IMR-90 (cell line): ENCODE data around the gene RHBDL1. TPM values are rescaled to one million over a fixed set of nuclear protein-coding genes. Genes with fewer than 3 reads are reported as not detected.

Source experiments
- ATAC-seq: fragments of 200-7000 bp; cut with Tn5 transposase; 2 replicates; pipeline ENCODE4 v1.9.1; 2020; ENCODE audit warnings: low read depth, mild to moderate bottlenecking, moderate library complexity
- BruUV-seq: library from RNA; stranded (reverse); fragments of 400-500 nt; replicated peaks from 2 replicates; lab custom pipeline; 2021; lab: Mats Ljungman, UMichigan
- CTCF ChIA-PET: fragments of 300-600 bp; formaldehyde crosslinking; extraction: SDS; loops from one replicate; lab custom pipeline; 2021; ENCODE audit warnings: antibody characterized with exemption; lab: Yijun Ruan, JAX
- POLR2A ChIA-PET: fragments of 300-600 bp; sonication (Branson Sonifier 250); formaldehyde crosslinking; loops from one replicate; lab custom pipeline; 2022; ENCODE audit warnings: antibody characterized with exemption; ENCODE audit not compliant: unreplicated experiment; lab: Charles Lee
- DNase-seq: peaks from one replicate; pipeline ENCODE4 v3.0.0; 2013
- H2AFZ ChIP-seq: replicated peaks from 2 replicates; pipeline ENCODE3; 2013; ENCODE audit warnings: low read length, mild to moderate bottlenecking; ENCODE audit not compliant: poor library complexity
- H2AK5ac ChIP-seq: 2 replicates; pipeline ENCODE4 v1.6.1; 2013; ENCODE audit warnings: low read depth, low read length, inconsistent platforms
- H2AK9ac ChIP-seq: replicated peaks from 2 replicates; pipeline ENCODE3; 2013; ENCODE audit warnings: mild to moderate bottlenecking, low read depth, low read length, moderate library complexity; ENCODE audit not compliant: poor library complexity
- H2BK120ac ChIP-seq: 2 replicates; pipeline ENCODE4 v1.6.1; 2013; ENCODE audit warnings: low read depth, low read length, inconsistent platforms
- H2BK15ac ChIP-seq: 3 replicates; pipeline ENCODE4 v1.6.1; 2013; ENCODE audit warnings: low read depth, low read length, inconsistent platforms
- H2BK20ac ChIP-seq: 2 replicates; pipeline ENCODE4 v1.6.1; 2013; ENCODE audit warnings: low read depth, mild to moderate bottlenecking, inconsistent platforms, low read length, moderate library complexity
- H2BK5ac ChIP-seq: 2 replicates; pipeline ENCODE4 v1.6.1; 2013; ENCODE audit warnings: mild to moderate bottlenecking, low read depth, low read length, inconsistent platforms; ENCODE audit not compliant: poor library complexity, severe bottlenecking
- H3K14ac ChIP-seq: replicated peaks from 2 replicates; pipeline ENCODE4 v1.6.1; 2013; ENCODE audit warnings: low read depth, low read length, inconsistent platforms
- H3K18ac ChIP-seq: 2 replicates; pipeline ENCODE4 v1.6.1; 2013; ENCODE audit warnings: low read depth, low read length, control low read depth
- H3K23ac ChIP-seq: 2 replicates; pipeline ENCODE4 v1.6.1; 2013; ENCODE audit warnings: low read depth, low read length, inconsistent platforms
- H3K27ac ChIP-seq: 2 replicates; pipeline ENCODE4 v1.5.1; 2013; ENCODE audit warnings: mild to moderate bottlenecking, control low read depth, low read length; ENCODE audit not compliant: insufficient read depth
- H3K27me3 ChIP-seq: 2 replicates; pipeline ENCODE4 v1.6.1; 2013; ENCODE audit warnings: low read length; ENCODE audit not compliant: control insufficient read depth, insufficient read depth
- H3K36me3 ChIP-seq: 2 replicates; pipeline ENCODE4 v1.6.1; 2013; ENCODE audit warnings: low read length, mixed read lengths; ENCODE audit not compliant: control insufficient read depth, insufficient read depth
- H3K4ac ChIP-seq: 2 replicates; pipeline ENCODE4 v1.6.1; 2013; ENCODE audit warnings: low read depth, low read length, inconsistent platforms
- H3K4me1 ChIP-seq: 2 replicates; pipeline ENCODE4 v1.6.1; 2013; ENCODE audit warnings: low read length, mixed read lengths; ENCODE audit not compliant: control insufficient read depth, insufficient read depth
- H3K4me2 ChIP-seq: 2 replicates; pipeline ENCODE4 v1.6.1; 2013; ENCODE audit warnings: low read depth, mild to moderate bottlenecking, control low read depth, low read length, moderate library complexity
- H3K4me3 ChIP-seq: 2 replicates; pipeline ENCODE4 v1.5.1; 2013; ENCODE audit warnings: low read depth, mild to moderate bottlenecking, control low read depth, low read length, moderate library complexity; ENCODE audit not compliant: insufficient read depth
- H3K56ac ChIP-seq: 2 replicates; pipeline ENCODE4 v1.6.1; 2013; ENCODE audit warnings: low read length, inconsistent platforms; ENCODE audit not compliant: insufficient read depth; ENCODE audit errors: extremely low read depth
- H3K79me1 ChIP-seq, 2 experiments: 2 replicates each; pipeline ENCODE4 v1.6.1; 2013; ENCODE audit warnings: low read length in 2 of 2, inconsistent platforms in 1 of 2, low read depth in 1 of 2
- H3K9ac ChIP-seq: 2 replicates; pipeline ENCODE4 v1.6.1; 2013; ENCODE audit warnings: low read depth, low read length, control low read depth
- H3K9me1 ChIP-seq: 2 replicates; pipeline ENCODE4 v1.6.1; 2013; ENCODE audit warnings: low read length, inconsistent platforms; ENCODE audit not compliant: insufficient read depth
- H3K9me3 ChIP-seq: 2 replicates; pipeline ENCODE4 v1.6.1; 2013; ENCODE audit warnings: low read length; ENCODE audit not compliant: control insufficient read depth, insufficient read depth
- H4K20me1 ChIP-seq: 2 replicates; pipeline ENCODE4 v1.6.1; 2013; ENCODE audit warnings: low read length, inconsistent platforms; ENCODE audit not compliant: insufficient read depth
- H4K5ac ChIP-seq: 2 replicates; pipeline ENCODE4 v1.6.1; 2013; ENCODE audit warnings: mild to moderate bottlenecking, low read depth, low read length, control low read depth
- H4K8ac ChIP-seq, 2 experiments: 2 replicates each; pipeline ENCODE4 v1.6.1; 2013; ENCODE audit warnings: low read depth in 2 of 2, low read length in 2 of 2, control low read depth in 1 of 2, inconsistent platforms in 1 of 2
- H4K91ac ChIP-seq: 2 replicates; pipeline ENCODE4 v1.6.1; 2013; ENCODE audit warnings: low read depth, low read length, inconsistent platforms; ENCODE audit not compliant: insufficient read depth
- BHLHE40 ChIP-seq: fragments of 150-350 bp; IDR thresholded peaks from 2 replicates; pipeline ENCODE4 v1.6.1; 2016; ENCODE audit warnings: mild to moderate bottlenecking, low read depth, low read length
- CEBPB ChIP-seq: IDR thresholded peaks from 2 replicates; pipeline ENCODE4 v1.6.1; 2012; ENCODE audit warnings: low read depth, low read length, improper control_type of control experiment
- CHD1 ChIP-seq: IDR thresholded peaks from 2 replicates; pipeline ENCODE4 v1.6.1; 2012; ENCODE audit warnings: low read depth, low read length, improper control_type of control experiment
- CTCF ChIP-seq: conservative IDR thresholded peaks from 2 replicates; pipeline ENCODE4 v1.5.1; 2012; ENCODE audit warnings: mild to moderate bottlenecking, low read depth, low read length, improper control_type of control experiment
- ELK1 ChIP-seq: fragments of 150-350 bp; IDR thresholded peaks from 2 replicates; pipeline ENCODE4 v1.6.1; 2016; ENCODE audit warnings: low read depth, mild to moderate bottlenecking, low read length, moderate library complexity, borderline replicate concordance
- FOS ChIP-seq: fragments of 150-350 bp; IDR thresholded peaks from 2 replicates; pipeline ENCODE4 v1.6.1; 2016; ENCODE audit warnings: low read depth, low read length
- MAFK ChIP-seq: IDR thresholded peaks from 2 replicates; pipeline ENCODE4 v1.6.1; 2012; ENCODE audit warnings: low read depth, low read length, improper control_type of control experiment
- MXI1 ChIP-seq: IDR thresholded peaks from 2 replicates; pipeline ENCODE4 v1.6.1; 2012; ENCODE audit warnings: low read depth, mild to moderate bottlenecking, low read length, moderate library complexity, borderline replicate concordance
- NFE2L2 ChIP-seq: fragments of 150-350 bp; IDR thresholded peaks from 2 replicates; pipeline ENCODE4 v1.6.1; 2016; ENCODE audit warnings: low read depth, mild to moderate bottlenecking, low read length
- RAD21 ChIP-seq: IDR thresholded peaks from 2 replicates; pipeline ENCODE4 v1.6.1; 2012; ENCODE audit warnings: low read length, improper control_type of control experiment
- RFX5 ChIP-seq: IDR thresholded peaks from 2 replicates; pipeline ENCODE4 v1.8.0; 2012; ENCODE audit warnings: low read depth, mild to moderate bottlenecking, low read length, moderate library complexity
- SMC3 ChIP-seq: fragments of 150-350 bp; IDR thresholded peaks from 2 replicates; pipeline ENCODE4 v1.6.1; 2016; ENCODE audit warnings: low read depth, mild to moderate bottlenecking, antibody characterized with exemption, low read length, moderate library complexity
- USF2 ChIP-seq: fragments of 150-350 bp; IDR thresholded peaks from 2 replicates; pipeline ENCODE4 v1.6.1; 2017; ENCODE audit warnings: mild to moderate bottlenecking, antibody characterized with exemption, low read length, low read depth
- WGBS, 2 experiments: methylation state at CpG; one replicate each; pipeline versions ENCODE4 v1.1.5 to v1.1.7; 2013; ENCODE audit warnings: missing lambda C conversion rate in 2 of 2; ENCODE audit not compliant: insufficient read length in 1 of 2; ENCODE audit errors: extremely low coverage in 2 of 2; 5-methylcytosine and 5-hydroxymethylcytosine counted together
- dilution Hi-C: fragments of 300-500 bp; cut with HindIII; formaldehyde crosslinking; loops from one replicate; pipeline ENCODE4 v1.14.3; 2018; ENCODE audit warnings: low sequenced_read_pairs; ENCODE audit not compliant: unreplicated experiment
- in situ Hi-C: fragments of 300-500 bp; cut with MboI; formaldehyde crosslinking; loops from 3 replicates; pipeline ENCODE4 v1.14.3; 2019; ENCODE audit warnings: low sequenced_read_pairs, inconsistent platforms, mixed read lengths
- intact Hi-C: fragments of 100-400 bp; cut with micrococcal nuclease; formaldehyde crosslinking; loops from 2 replicates; pipeline ENCODE4 v1.10.0; 2022
- polyA plus RNA-seq, 3 experiments: library from polyadenylated mRNA; depleted of rRNA; stranded (reverse); fragments of >200 nt; gene quantifications; 2 replicates each; pipeline ENCODE4 v1.2.3, GENCODE V29; 2012; ENCODE audit warnings: low replicate concordance in 1 of 3
- total RNA-seq: library from RNA; depleted of rRNA; stranded (reverse); fragments of >200 nt; gene quantifications from 2 replicates; pipeline ENCODE4 v1.2.3, GENCODE V29; 2012

Gene RHBDL1
- total and polyA plus RNA-seq, 2 of the 4 experiments (the other 2 are of a cell fraction) = 0.72 to 4.1 TPM

- Histone ChIP-seq H3K23ac (peak within 1 kb of the TSS; percentile 76), H2BK120ac (no peak within 1 kb of the TSS), H3K4me2 (peak within 1 kb of the TSS; percentile 99), H2AFZ (peak within 1 kb of the TSS; percentile 96), H2AK9ac (peak within 1 kb of the TSS; percentile 98), H4K8ac (peak within 1 kb of the TSS; percentile 70 to 80), H2AK5ac (peak within 1 kb of the TSS; percentile 50), H3K9me1 (peaks cover 15% of the 10 kb centered on the region), H4K20me1 (no peaks in the 10 kb centered on the region), H3K4ac (peak within 1 kb of the TSS; percentile 85), H3K9me3 (no peaks in the 10 kb centered on the region), H3K4me3 (peak within 1 kb of the TSS; percentile 59), H2BK15ac (no peak within 1 kb of the TSS), H3K27ac (peak within 1 kb of the TSS; percentile 85), H2BK20ac (no peak within 1 kb of the TSS), H3K56ac (peak within 1 kb of the TSS; percentile 53), H3K36me3 (peaks cover 3% of the 10 kb centered on the region; the same call in 1 of the 2 replicates), H3K27me3 (no peaks in the 10 kb centered on the region), H3K18ac (no peak within 1 kb of the TSS), H3K14ac (peak within 1 kb of the TSS; percentile 66), H4K91ac (peak within 1 kb of the TSS; percentile 68; the same call in 1 of the 2 replicates), H3K4me1 (peaks cover 14% of the 10 kb centered on the region), H3K9ac (peak within 1 kb of the TSS; percentile 79), H2BK5ac (peak within 1 kb of the TSS; percentile 90), H3K79me1 (peaks cover 10 to 46% of the 10 kb centered on the region in 2 experiments; a peak in 3 of 4 replicates), H4K5ac (peak within 1 kb of the TSS; percentile 85)
- ChIA-PET CTCF (no interaction called here), POLR2A (no interaction called here)
- dilution Hi-C loops = no loop called here
- DNase-seq (peak; percentile 86), ATAC-seq (peak; percentile 88)
- in situ Hi-C loops = loop anchor here (10.0 kb wide), 1 partner anchor 254 kb away; the partner anchor contains the start of gene NME4
- no TSS peak for BruUV-seq
- 1% methylated on average over 57 of the region's 91 CpGs; no CpG with 5 or more reads in 1 of the 2 experiments for WGBS, 2 experiments
- intact Hi-C loops = no loop called here
- TF ChIP-seq CEBPB (0 out of 2 replicates have a peak, but pooled peaks have one; percentile 3), CHD1 (no peak), NFE2L2 (no peak), ELK1 (0 out of 2 replicates have a peak, but pooled peaks have one; percentile 15), SMC3 (no peak), FOS (no peak), RFX5 (no peak), MXI1 (peak; percentile 97), BHLHE40 (peak; percentile 41; the same call in 1 of the 2 replicates), USF2 (peak; percentile 97), RAD21 (no peak), MAFK (no peak), CTCF (no peak)
These were observed 26.5 kb upstream of the RHBDL1 start, which contains the start of gene WDR90 for GRCh38 chr16:648781-649589. Gene WDR90 (plus strand): TSS chr16:649365. CDS start chr16:649417, 52 bp downstream.
